GM21367 (cell line): Measurements from ENCODE around the gene NANOG.
A peak's percentile ranks its signal among the peaks of the same experiment; 100 is the strongest.
"Not testable (repeated sequence)": the region's sequence is repeated elsewhere in the genome, so short reads cannot be mapped to it uniquely, and the experiment has no call there.

Experiments used
- ATAC-seq: cut with Tn5 transposase; IDR thresholded peaks from one replicate; pipeline ENCODE4 v1.9.1; 2021; ENCODE audit not compliant: unreplicated experiment

NANOG gene

GRCh38 chr12:7801460-7801859 lies 12.3 kb downstream of the NANOG start:
- ATAC-seq, result no peak

GRCh38 chr12:7806319-7806718 lies 17.1 kb downstream of the NANOG start:
- ATAC-seq, result not testable (repeated sequence)

DNA sequence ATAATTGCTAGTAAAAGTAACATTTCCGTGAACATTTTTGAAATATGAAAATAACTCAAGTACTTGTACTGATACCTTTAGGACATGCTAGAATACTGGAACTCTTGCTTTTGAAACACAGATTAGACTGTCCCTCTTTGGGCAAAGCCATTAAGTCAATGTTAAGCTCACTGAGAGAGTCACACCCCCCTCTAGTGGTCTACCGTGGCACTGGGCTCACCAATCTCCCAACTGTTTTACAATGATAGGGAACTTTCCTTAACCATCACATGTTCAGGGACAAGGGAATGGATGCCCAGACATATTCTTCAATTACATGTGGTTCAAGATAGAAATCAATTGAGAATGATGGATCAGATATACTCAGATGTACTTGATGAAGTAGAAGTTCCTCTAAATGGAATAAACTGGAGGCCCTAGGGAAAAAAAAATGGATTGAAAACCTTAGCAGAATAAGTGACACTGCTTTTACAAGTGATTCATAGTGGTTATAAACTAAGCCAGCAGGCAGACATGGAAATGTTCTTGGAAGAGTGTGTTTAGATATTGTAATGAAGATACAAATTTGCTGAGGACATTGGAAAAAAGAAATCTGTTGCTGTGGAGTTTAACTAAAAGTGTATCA lies 17.8 kb downstream of the NANOG start:
- ATAC-seq, result no peak

- ATAC-seq, result not testable (repeated sequence)
Measured at GRCh38 chr12:7825754-7826153, 36.6 kb downstream of the NANOG start.

DNA sequence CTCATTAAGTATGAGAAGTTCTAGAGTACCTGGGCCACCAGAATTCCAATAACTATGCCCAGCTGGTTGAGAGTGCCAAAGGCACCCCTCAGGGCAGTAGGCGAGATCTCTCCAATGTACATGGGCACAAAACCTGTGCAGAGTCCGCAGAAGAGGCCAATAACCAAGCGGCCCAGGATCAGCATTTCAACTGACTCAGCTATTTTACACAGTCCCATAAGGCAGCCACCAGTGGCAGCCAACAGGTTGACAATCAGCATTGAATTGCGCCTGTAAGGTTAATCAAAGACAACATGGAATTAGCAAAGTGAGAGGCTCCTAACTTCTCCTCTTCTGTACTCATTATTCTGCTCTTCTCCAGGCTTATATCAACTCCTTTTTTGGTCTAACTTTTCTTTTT lies 40.5 kb downstream of the NANOG start:
- not testable (repeated sequence) for ATAC-seq

DNA sequence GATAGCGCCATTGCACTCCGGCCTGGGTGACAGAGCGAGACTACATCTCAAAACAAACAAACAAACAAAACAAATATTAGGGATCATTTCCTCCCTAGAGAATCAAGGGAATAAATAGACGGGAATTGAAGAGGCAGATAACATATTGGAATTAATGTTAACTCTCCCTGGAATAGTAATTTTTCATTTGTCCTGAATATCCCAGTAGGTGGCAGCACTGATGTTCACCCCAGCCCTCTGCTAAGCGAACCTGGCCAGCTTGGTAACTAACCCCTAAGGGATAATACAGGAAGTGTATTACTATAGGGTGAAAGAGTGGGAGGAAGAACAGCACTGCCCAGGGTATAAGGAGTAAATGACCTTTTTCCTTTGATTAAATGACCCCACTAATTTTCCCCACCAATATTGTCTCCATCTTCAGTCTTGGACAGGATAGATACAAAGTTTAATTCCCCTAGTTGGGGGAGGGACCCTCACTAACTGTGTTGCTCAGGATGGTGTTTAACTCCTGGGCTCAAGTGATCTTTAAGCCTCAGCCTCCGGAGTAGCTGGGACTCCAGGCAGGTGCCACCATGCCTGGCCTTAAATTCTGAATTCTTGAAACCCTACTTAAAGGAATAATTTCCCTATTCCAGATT lies 43.0 kb downstream of the NANOG start:
- no peak for ATAC-seq

GRCh38 chr12:7833201-7833600 lies 44.0 kb downstream of the NANOG start:
- ATAC-seq, result not testable (repeated sequence)

GRCh38 chr12:7833831-7834230 lies 44.6 kb downstream of the NANOG start:
- no peak for ATAC-seq

DNA sequence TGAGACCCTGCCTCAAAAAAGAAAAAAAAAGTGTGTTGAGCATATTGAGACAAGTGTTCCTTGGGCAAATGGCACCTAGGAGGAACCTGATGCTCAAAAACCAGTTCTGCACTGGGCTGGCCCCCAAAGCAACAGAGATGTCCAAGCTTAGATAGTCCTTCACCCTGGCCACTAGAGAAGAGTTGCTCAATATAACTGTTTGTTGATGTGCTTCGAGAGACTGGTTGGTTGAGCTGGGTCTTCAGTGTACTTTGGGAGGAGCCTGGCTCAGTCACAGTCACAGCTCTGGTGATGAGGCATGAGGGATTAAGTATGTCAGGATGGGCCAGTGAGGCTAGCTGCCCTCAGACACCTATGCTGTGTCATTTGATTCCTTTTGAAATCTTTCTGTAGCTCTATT lies 45.5 kb downstream of the NANOG start:
- ATAC-seq, result no peak

DNA sequence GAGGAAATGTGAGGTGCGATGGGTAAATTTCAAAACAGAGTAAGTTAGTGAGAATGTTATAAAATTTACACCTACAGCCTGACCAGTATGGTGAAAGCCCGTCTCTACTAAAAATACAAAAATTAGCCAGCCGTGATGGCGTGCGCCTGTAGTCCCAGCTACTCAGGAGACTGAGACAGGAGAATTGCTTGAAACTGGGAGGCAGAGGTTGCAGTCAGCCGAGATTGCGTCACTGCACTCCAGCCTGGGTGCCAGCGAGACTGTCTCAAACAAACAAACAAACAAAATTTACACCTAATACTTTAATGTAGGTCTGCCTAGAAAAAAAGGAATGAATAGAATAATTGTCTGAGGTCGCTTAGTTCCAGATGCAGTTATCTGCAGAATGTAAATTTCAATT lies 45.9 kb downstream of the NANOG start:
- ATAC-seq, result no peak

GRCh38 chr12:7835766-7836165 lies 46.6 kb downstream of the NANOG start:
- no peak for ATAC-seq

DNA sequence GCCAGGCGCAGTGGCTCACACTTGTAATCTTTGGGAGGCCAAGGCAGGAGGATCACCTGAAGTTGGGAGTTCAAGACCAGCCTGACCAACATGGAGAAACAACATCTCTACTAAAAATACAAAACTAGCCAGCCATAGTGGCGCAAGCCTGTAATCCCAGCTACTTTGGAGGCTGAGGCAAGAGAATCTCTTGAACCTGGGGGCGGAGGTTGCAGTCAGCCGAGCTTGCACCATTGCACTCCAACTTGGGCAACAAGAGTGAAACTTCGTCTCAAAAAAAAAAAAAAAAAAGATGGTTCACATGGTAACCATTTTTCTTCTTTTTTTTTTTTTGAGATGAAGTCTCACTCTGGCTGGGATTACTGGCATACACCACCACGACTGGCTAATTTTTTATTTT lies 48.2 kb downstream of the NANOG start:
- no peak for ATAC-seq

GRCh38 chr12:7839226-7839625 lies 50.0 kb downstream of the NANOG start:
- ATAC-seq, result not testable (repeated sequence)

- not testable (repeated sequence) for ATAC-seq
Measured at GRCh38 chr12:7839848-7840247, 50.6 kb downstream of the NANOG start.

GRCh38 chr12:7842444-7842843 lies 53.2 kb downstream of the NANOG start:
- not testable (repeated sequence) for ATAC-seq

GRCh38 chr12:7843149-7843548 lies 53.9 kb downstream of the NANOG start:
- not testable (repeated sequence) for ATAC-seq

GRCh38 chr12:7843583-7843982 lies 54.4 kb downstream of the NANOG start:
- ATAC-seq, result not testable (repeated sequence)

GRCh38 chr12:7844116-7844515 lies 54.9 kb downstream of the NANOG start:
- ATAC-seq, result no peak

GRCh38 chr12:7847226-7848097 lies 58.3 kb downstream of the NANOG start:
- peak; percentile 62 for ATAC-seq

GRCh38 chr12:7848098-7848422 lies 58.9 kb downstream of the NANOG start:
- not testable (repeated sequence) for ATAC-seq
